Naive thymus-derived CD4-positive, alpha-beta T cell (primary cell): ENCODE data around the gene PNPO. TPM values are rescaled to one million over a fixed set of nuclear protein-coding genes. Genes with fewer than 3 reads are reported as not detected.

Experiments used
- ATAC-seq: fragments of 150-1000 bp; cut with Tn5 transposase; 2 replicates; pipeline ENCODE4 v1.10.0; 2021; ENCODE audit warnings: mild to moderate bottlenecking, moderate library complexity
- CTCF ChIA-PET: fragments of 350-600 bp; sonication (Branson Sonifier 250); formaldehyde crosslinking; loops from one replicate; lab custom pipeline; 2021; ENCODE audit warnings: antibody characterized with exemption; lab: Charles Lee
- POLR2A ChIA-PET: fragments of 350-600 bp; sonication (Branson Sonifier 250); formaldehyde crosslinking; loops from one replicate; lab custom pipeline; 2021; ENCODE audit warnings: antibody characterized with exemption, inconsistent platforms; lab: Charles Lee
- DNase-seq, 9 donors: peaks; one replicate each; pipeline versions ENCODE4 v3.0.0 to v3.0.0-alpha.2; 2020 to 2022; ENCODE audit warnings: mixed read lengths in 1 of 9
- H3K27ac ChIP-seq: one replicate; pipeline ENCODE4 v1.7.0; 2013; ENCODE audit warnings: mild to moderate bottlenecking, low read depth, low read length, moderate library complexity
- H3K27me3 ChIP-seq, 2 donors: one replicate each; pipeline ENCODE4 v1.7.0; 2013; ENCODE audit warnings: low read length in 2 of 2, mild to moderate bottlenecking in 2 of 2, moderate library complexity in 2 of 2; ENCODE audit not compliant: control insufficient read depth in 2 of 2, insufficient read depth in 2 of 2
- H3K36me3 ChIP-seq, 3 experiments: 1 replicate in 2 of 3; 2 replicates in 1 of 3; pipeline ENCODE4 v1.7.0; 2013; ENCODE audit warnings: low read length in 3 of 3, mild to moderate bottlenecking in 3 of 3, moderate library complexity in 1 of 3; ENCODE audit not compliant: insufficient read depth in 3 of 3, control insufficient read depth in 2 of 3
- H3K4me1 ChIP-seq, 2 donors: one replicate each; pipeline ENCODE4 v1.7.0; 2013; ENCODE audit warnings: low read length in 2 of 2, mild to moderate bottlenecking in 2 of 2, moderate library complexity in 1 of 2; ENCODE audit not compliant: control insufficient read depth in 2 of 2, insufficient read depth in 2 of 2
- H3K4me3 ChIP-seq: 2 replicates; pipeline ENCODE4 v1.7.0; 2013; ENCODE audit warnings: mild to moderate bottlenecking, low read length
- H3K9me3 ChIP-seq, 3 experiments: 1 replicate in 2 of 3; 2 replicates in 1 of 3; pipeline ENCODE4 v1.7.0; 2013; ENCODE audit warnings: low read length in 3 of 3; ENCODE audit not compliant: control insufficient read depth in 2 of 3
- H3K27ac Mint-ChIP-seq, 9 donors: one replicate each; pipeline ENCODE4 v1.8.0; 2020 to 2022; ENCODE audit warnings: mixed read lengths in 9 of 9, mild to moderate bottlenecking in 8 of 9, moderate library complexity in 5 of 9, inconsistent platforms in 2 of 9
- H3K27me3 Mint-ChIP-seq, 5 donors: one replicate each; pipeline ENCODE4 v1.8.0; 2021 to 2022; ENCODE audit warnings: mixed read lengths in 5 of 5, mild to moderate bottlenecking in 1 of 5
- H3K36me3 Mint-ChIP-seq, 5 donors: one replicate each; pipeline ENCODE4 v1.8.0; 2020 to 2022; ENCODE audit warnings: mixed read lengths in 5 of 5, mild to moderate bottlenecking in 3 of 5, inconsistent platforms in 1 of 5
- H3K4me1 Mint-ChIP-seq, 7 donors: one replicate each; pipeline ENCODE4 v1.8.0; 2020 to 2022; ENCODE audit warnings: mixed read lengths in 7 of 7, mild to moderate bottlenecking in 3 of 7, inconsistent platforms in 1 of 7
- H3K4me3 Mint-ChIP-seq, 10 donors: one replicate each; pipeline ENCODE4 v1.8.0; 2020 to 2022; ENCODE audit warnings: mild to moderate bottlenecking in 10 of 10, mixed read lengths in 10 of 10, moderate library complexity in 6 of 10, inconsistent platforms in 2 of 10
- H3K9me3 Mint-ChIP-seq, 11 donors: one replicate each; pipeline ENCODE4 v1.8.0; 2020 to 2022; ENCODE audit warnings: mixed read lengths in 11 of 11, mild to moderate bottlenecking in 4 of 11, inconsistent platforms in 1 of 11, moderate library complexity in 1 of 11
- intact Hi-C, 2 donors: fragments of 100-400 bp; cut with micrococcal nuclease; formaldehyde crosslinking; loops; one replicate each; pipeline ENCODE4 v1.15.1; 2023
- polyA plus RNA-seq, 2 donors: library from polyadenylated mRNA; unstranded; fragments of 300-500 nt; fragmentation: Illumina TruSeq; gene quantifications; one replicate each; pipeline ENCODE4 v1.2.3, GENCODE V29; 2021
- total RNA-seq, 6 experiments: library from RNA in 5 of 6; stranded (reverse) in 5 of 6; gene quantifications; 1 replicate in 5 of 6; 2 replicates in 1 of 6; pipeline ENCODE4 v1.2.3 and lab custom pipeline; 2021 to 2026

The PNPO gene
- total and polyA plus RNA-seq, 7 experiments from 2014 or later: 12.0 to 35.7 (median 16.2) TPM

DNA sequence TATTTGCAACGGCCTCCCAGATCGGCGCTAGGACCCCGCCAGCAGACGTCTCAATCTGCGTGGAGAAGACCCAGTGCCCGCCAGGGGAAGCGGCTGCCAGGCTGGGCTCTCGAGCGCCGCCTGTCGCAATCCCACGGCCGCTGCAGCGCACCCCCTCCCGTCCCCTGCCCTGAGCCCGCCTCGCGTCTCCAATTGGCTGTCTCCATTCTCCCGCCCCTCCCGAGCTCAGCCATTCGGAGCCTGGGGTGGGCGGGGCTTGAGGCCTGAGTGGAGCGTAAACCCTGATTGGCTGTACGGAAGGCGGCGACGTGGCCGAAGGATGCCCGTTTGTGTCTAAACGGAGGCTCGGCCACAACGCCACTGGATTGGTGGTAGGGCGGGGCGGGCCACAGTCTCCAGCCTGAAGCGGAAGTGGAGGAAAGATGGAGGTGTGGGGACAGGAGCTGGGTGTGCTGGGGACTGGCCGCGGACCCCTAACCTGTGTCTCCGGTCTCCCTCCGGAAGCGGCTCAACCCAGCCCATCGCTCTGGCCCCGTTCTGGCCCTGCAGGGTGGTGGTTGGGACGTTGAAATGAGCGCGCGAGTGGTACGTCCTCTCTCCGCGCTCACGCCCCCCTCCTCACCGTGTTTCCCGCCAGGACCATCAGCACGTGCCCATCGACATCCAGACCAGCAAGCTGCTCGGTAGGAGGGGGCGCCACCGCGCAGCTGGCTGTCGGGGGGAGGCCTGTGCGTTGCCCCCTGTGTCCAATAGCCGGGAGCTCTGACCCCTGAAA, 29.5 kb downstream of the PNPO start, which contains the start of gene CDK5RAP3:
Gene CDK5RAP3 (plus strand): TSS at position 389 of the 775 bp plus-strand sequence. CDS start 34 bp downstream, at position 423.
- H3K9me3 Mint-ChIP-seq: no peaks in the 10 kb centered on the region
- no peaks in the 10 kb centered on the region for H3K27me3 Mint-ChIP-seq
- ChIA-PET POLR2A (interaction anchor here (0.5 to 3.3 kb wide), 15 partner anchors 9 to 1353 kb away, joined by 3 to 27 read pairs (median 4); partner anchors contain the start of genes NFE2L1, PNPO, SCRN2 and SP2), CTCF (interaction anchor here (0.9 to 9.8 kb wide), 14 partner anchors 8 to 129 kb away, joined by 3 to 126 read pairs (median 4); partner anchors contain the start of genes PNPO, SCRN2 and SP2)
- H3K4me1 ChIP-seq: peaks cover 6 to 12% of the 10 kb centered on the region in 2 donors
- intact Hi-C loops: loop anchor here (1.0 to 5.0 kb wide), 13 partner anchors 22 to 1706 kb away; partner anchors contain the start of genes KPNB1 (in 2 of the 2), NFE2L1 (in 2 of the 2), PNPO (in 2 of the 2) and SCRN2 (in 2 of the 2)
- peak within 1 kb of the TSS; percentile 96 for H3K4me3 ChIP-seq
- H3K36me3 ChIP-seq: peaks cover 0 to 29% (median 0%) of the 10 kb centered on the region in 3 experiments
- peak within 1 kb of the TSS; percentile 71 for H3K27ac ChIP-seq
- H3K4me3 Mint-ChIP-seq: peak within 1 kb of the TSS; percentile 95 to 100 (median 99)
- H3K9me3 ChIP-seq: no peaks in the 10 kb centered on the region
- H3K27me3 ChIP-seq: no peaks in the 10 kb centered on the region
- H3K27ac Mint-ChIP-seq: peak within 1 kb of the TSS; percentile 83 to 96 (median 93)
- DNase-seq (peak; percentile 93 to 99 (median 97)), ATAC-seq (peak; percentile 100)
- peaks cover 0 to 22% (median 10%) of the 10 kb centered on the region in 5 donors for H3K36me3 Mint-ChIP-seq
- peaks cover 14 to 41% (median 26%) of the 10 kb centered on the region in 7 donors for H3K4me1 Mint-ChIP-seq

DNA sequence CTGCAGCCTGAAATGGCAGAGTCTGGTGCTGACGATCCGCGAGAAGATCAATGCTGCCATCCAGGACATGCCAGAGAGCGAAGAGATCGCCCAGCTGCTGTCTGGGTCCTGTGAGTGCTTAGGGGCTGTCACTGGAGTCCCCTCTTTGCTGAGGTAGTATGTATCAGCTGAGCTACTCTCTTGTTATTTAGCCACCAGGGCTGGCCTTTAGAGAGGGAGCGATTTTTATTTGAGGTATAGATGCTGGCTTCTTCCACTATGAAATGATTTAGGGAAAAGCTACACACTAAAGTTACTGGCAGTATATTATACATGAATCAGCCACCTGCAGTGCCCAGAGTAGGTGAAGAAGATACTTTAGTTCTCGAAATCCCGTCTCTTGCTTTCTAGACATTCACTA, 32.2 kb downstream of the PNPO start:
- intact Hi-C loops: loop anchor here in 1 of 2 donors (5.0 kb wide), 2 partner anchors 39 to 1704 kb away; partner anchors contain the start of gene SPOP
- POLR2A ChIA-PET: interaction anchor here (1.7 kb wide), 1 partner anchor 78 kb away, joined by 6 read pairs; no protein-coding TSS in a partner anchor
- CTCF ChIA-PET: interaction anchor here (1.1 kb wide), 1 partner anchor 108 kb away, joined by 6 read pairs; no protein-coding TSS in a partner anchor

DNA sequence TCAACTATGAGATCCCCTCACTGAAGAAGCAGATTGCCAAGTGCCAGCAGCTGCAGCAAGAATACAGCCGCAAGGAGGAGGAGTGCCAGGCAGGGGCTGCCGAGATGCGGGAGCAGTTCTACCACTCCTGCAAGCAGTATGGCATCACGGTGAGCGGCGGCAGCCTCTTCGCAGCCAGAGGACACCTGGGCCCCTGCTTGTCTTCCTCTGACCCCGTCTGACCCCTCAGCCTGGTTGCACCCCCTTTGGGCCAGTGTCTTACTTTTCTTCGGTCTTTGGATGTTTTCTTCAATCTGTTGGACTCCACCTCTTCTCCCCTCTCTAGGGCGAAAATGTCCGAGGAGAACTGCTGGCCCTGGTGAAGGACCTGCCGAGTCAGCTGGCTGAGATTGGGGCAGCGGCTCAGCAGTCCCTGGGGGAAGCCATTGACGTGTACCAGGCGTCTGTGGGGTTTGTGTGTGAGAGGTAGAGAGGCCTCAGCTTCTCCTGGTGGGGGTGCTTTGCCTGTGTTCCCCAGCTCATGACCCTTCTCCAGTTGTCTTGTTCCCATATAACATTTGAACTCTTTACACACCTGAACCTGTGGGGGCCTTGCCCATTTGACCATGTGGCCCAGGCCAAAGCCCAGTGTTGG, 33.9 kb downstream of the PNPO start:
- Histone ChIP-seq H3K4me1 (peaks cover 2 to 7% of the 10 kb centered on the region in 2 donors), H3K27me3 (no peaks in the 10 kb centered on the region), H3K27ac (no peak overlapping the region), H3K4me3 (no peak overlapping the region), H3K9me3 (no peaks in the 10 kb centered on the region), H3K36me3 (peaks cover 5 to 70% (median 6%) of the 10 kb centered on the region in 3 experiments)
- ChIA-PET POLR2A (no interaction called here), CTCF (interaction anchor here (1.7 kb wide), 1 partner anchor 28 kb away, joined by 9 read pairs; no protein-coding TSS in a partner anchor)
- Mint-ChIP-seq H3K4me1 (peaks cover 5 to 33% (median 18%) of the 10 kb centered on the region in 7 donors), H3K9me3 (no peaks in the 10 kb centered on the region), H3K36me3 (peaks cover 6 to 45% (median 16%) of the 10 kb centered on the region in 5 donors), H3K27ac (no peak overlapping the region), H3K4me3 (peak overlapping the region in 1 of 10 donors; percentile 12), H3K27me3 (no peaks in the 10 kb centered on the region)
- DNase-seq (no peak), ATAC-seq (no peak)
- intact Hi-C loops: loop anchor here in 1 of 2 donors (5.0 kb wide), 1 partner anchor 157 kb away; no protein-coding TSS in a partner anchor

More for the DNA sequence above, 32.2 kb downstream of the PNPO start:
- H3K9me3 ChIP-seq: no peaks in the 10 kb centered on the region
- Mint-ChIP-seq H3K4me1 (peaks cover 14 to 41% (median 26%) of the 10 kb centered on the region in 7 donors), H3K36me3 (peaks cover 0 to 32% (median 10%) of the 10 kb centered on the region in 5 donors), H3K9me3 (no peaks in the 10 kb centered on the region), H3K27ac (no peak overlapping the region), H3K27me3 (no peaks in the 10 kb centered on the region), H3K4me3 (peak overlapping the region in 4 of 10 donors; percentile 2 to 56 (median 24))
- no peak overlapping the region for H3K4me3 ChIP-seq
- H3K4me1 ChIP-seq: peaks cover 6 to 12% of the 10 kb centered on the region in 2 donors
- ATAC-seq (no peak), DNase-seq (no peak)
- no peak overlapping the region for H3K27ac ChIP-seq
- H3K27me3 ChIP-seq: no peaks in the 10 kb centered on the region
- peaks cover 2 to 53% (median 5%) of the 10 kb centered on the region in 3 experiments for H3K36me3 ChIP-seq

DNA sequence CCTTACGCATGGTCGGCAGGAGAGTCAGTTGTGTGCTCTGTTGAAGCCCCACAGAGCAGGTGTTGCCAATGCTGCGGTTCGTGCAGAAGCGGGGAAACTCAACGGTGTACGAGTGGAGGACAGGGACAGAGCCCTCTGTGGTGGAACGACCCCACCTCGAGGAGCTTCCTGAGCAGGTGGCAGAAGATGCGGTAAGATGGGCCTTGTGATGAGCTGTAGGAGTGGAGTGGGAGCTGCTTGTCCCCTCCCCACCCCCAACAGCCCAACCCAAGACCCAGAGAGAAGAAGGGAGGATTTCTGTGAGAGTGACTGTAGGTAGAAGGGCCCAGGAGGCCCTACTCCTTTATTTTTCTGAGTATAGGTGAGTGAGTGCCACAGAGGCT, 34.4 kb downstream of the PNPO start:
- ATAC-seq (no peak), DNase-seq (no peak)
- Histone ChIP-seq H3K27ac (no peak overlapping the region), H3K36me3 (peaks cover 6 to 75% (median 10%) of the 10 kb centered on the region in 3 experiments), H3K27me3 (no peaks in the 10 kb centered on the region), H3K4me1 (peaks cover 0 to 5% of the 10 kb centered on the region in 2 donors), H3K9me3 (no peaks in the 10 kb centered on the region), H3K4me3 (no peak overlapping the region)
- no peak overlapping the region for H3K4me3 Mint-ChIP-seq
- peak overlapping the region in 1 of 9 donors; percentile 17 for H3K27ac Mint-ChIP-seq
- peaks cover 6 to 50% (median 16%) of the 10 kb centered on the region in 5 donors for H3K36me3 Mint-ChIP-seq
- CTCF ChIA-PET: interaction anchor here (0.6 to 1.7 kb wide), 5 partner anchors 14 to 1789 kb away, joined by 3 to 9 read pairs (median 4); no protein-coding TSS in a partner anchor
- H3K9me3 Mint-ChIP-seq: no peaks in the 10 kb centered on the region
- H3K4me1 Mint-ChIP-seq: peaks cover under 1 to 28% (median 13%) of the 10 kb centered on the region in 7 donors
- intact Hi-C loops: loop anchor here in 1 of 2 donors (5.0 kb wide), 1 partner anchor 156 kb away; no protein-coding TSS in a partner anchor
- H3K27me3 Mint-ChIP-seq: no peaks in the 10 kb centered on the region
- POLR2A ChIA-PET: no interaction called here

DNA sequence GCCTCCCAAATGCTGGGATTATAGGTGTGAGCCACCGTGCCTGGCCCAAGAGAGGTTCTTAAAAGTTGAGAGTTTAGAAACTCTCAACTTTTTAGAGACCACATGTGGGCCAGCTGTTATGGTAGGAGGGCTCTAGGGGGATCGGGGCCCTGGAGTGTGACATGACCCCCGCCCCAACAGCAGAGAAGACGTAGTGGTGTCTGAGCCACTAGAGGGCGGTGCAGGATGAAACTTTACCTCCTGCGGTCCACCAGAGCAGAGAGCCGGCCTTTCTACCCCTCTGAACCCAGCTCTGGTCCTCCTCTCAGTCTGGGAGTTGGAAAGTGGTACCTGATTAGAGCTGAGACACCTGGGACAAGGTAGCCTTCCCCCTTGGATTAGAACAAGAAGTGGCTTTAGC, 37.0 kb downstream of the PNPO start:
- H3K27me3 Mint-ChIP-seq: no peaks in the 10 kb centered on the region
- ATAC-seq (peak; percentile 78), DNase-seq (peak in 7 of 9 donors; percentile 18 to 52 (median 35))
- H3K4me3 ChIP-seq: no peak overlapping the region
- H3K9me3 ChIP-seq: no peaks in the 10 kb centered on the region
- intact Hi-C loops: loop anchor here (1.0 to 5.0 kb wide), 3 partner anchors 46 to 154 kb away; no protein-coding TSS in a partner anchor
- no peak overlapping the region for H3K4me3 Mint-ChIP-seq
- ChIA-PET POLR2A (interaction anchor here (0.8 kb wide), 1 partner anchor 83 kb away, joined by 3 read pairs; no protein-coding TSS in a partner anchor), CTCF (interaction anchor here (0.7 to 1.7 kb wide), 9 partner anchors 8 to 548 kb away, joined by 3 to 12 read pairs (median 3); partner anchors contain the start of gene CDK5RAP3)
- H3K27ac ChIP-seq: no peak overlapping the region
- H3K4me1 Mint-ChIP-seq: peaks cover 0 to 12% (median 4%) of the 10 kb centered on the region in 7 donors
- H3K36me3 Mint-ChIP-seq: peaks cover 6 to 56% (median 16%) of the 10 kb centered on the region in 5 donors
- H3K27me3 ChIP-seq: no peaks in the 10 kb centered on the region
- no peaks in the 10 kb centered on the region for H3K9me3 Mint-ChIP-seq
- no peak overlapping the region for H3K27ac Mint-ChIP-seq
- H3K36me3 ChIP-seq: peaks cover 6 to 95% (median 17%) of the 10 kb centered on the region in 3 experiments
- H3K4me1 ChIP-seq: peaks cover 0 to 5% of the 10 kb centered on the region in 2 donors
